ENCODE measurements around the gene ALDOB.

ALDOB gene

GRCh38 chr9:101383361-101383760, 52.2 kb downstream of the ALDOB start:
- no peak for DNase-seq (ENCODE audit: low spot score)

- DNase-seq (ENCODE audit: low spot score), result no peak
These were observed 53.7 kb downstream of the ALDOB start for GRCh38 chr9:101381833-101382342.

GRCh38 chr9:101381118-101381517, 54.5 kb downstream of the ALDOB start:
- no peak for DNase-seq (ENCODE audit: low spot score)

DNA sequence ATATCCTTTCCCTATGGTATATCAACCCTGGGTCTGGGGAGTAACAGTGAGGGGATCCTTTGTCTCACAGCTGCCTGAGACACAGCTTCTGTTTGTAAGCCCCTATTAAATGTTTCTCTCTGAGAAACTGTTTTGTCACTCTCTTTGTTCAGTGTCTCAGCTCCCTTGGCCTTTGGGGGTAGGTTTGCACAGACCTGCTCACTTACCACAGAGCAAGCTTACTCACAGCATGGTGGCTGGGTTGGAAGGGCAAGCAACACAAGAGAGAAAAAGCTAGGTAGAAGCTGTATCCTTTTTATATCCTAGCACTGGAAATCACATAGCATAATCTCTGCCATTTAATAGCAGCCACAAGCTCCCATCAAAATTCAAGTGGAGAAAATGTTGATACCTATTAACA, 55.3 kb downstream of the ALDOB start:
- DNase-seq (ENCODE audit: low spot score), result no peak

- DNase-seq (ENCODE audit: low spot score), result no peak
These were observed 59.3 kb downstream of the ALDOB start for GRCh38 chr9:101376111-101376848.

- DNase-seq (ENCODE audit: low spot score), result no peak
These were observed 60.0 kb downstream of the ALDOB start for GRCh38 chr9:101375546-101375945.

- no peak for DNase-seq (ENCODE audit: low spot score)
These were observed 63.1 kb downstream of the ALDOB start for GRCh38 chr9:101372327-101373118.

DNA sequence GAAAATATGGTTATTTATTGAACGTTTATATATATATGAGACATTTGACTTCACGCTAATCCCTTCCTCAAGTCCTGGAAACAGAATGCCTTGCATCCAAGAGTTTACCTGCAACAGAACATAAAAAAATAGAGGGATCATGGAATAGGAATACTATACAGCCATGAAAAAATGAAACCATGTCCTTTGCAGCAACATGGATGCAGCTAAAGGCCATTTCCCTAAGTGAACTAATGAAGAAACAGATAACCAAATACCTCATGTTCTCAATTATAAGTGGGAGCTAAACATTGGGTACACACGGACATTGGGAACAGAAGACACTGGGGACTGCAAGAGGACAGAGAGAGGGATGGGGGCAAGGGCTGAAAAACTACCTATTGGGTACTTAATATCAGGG, 63.8 kb downstream of the ALDOB start:
- DNase-seq (ENCODE audit: low spot score), result no peak

Measured in germinal center (tissue), 1 donor.